HepG2 (cell line): Measurements from ENCODE around the gene CERT1. TPM values are rescaled to one million over a fixed set of nuclear protein-coding genes. Genes with fewer than 3 reads are reported as not detected.

ENCODE experiments used
- ATAC-seq: fragments of 200-7000 bp; cut with Tn5 transposase; 3 replicates; pipeline ENCODE4 v1.9.1; 2020; ENCODE audit warnings: mild to moderate bottlenecking, moderate library complexity
- BruUV-seq: library from RNA; stranded (reverse); fragments of 400-500 nt; replicated peaks from 2 replicates; lab custom pipeline; 2021; lab: Mats Ljungman, UMichigan
- CTCF ChIA-PET: fragments of 300-600 bp; formaldehyde crosslinking; extraction: SDS; loops from one replicate; lab custom pipeline; 2021; ENCODE audit warnings: low total read pairs, inconsistent platforms, low intra/inter-chr PET ratio; lab: Yijun Ruan, JAX
- POLR2A ChIA-PET: fragments of 350-600 bp; sonication (Branson Sonifier 250); formaldehyde crosslinking; loops from one replicate; lab custom pipeline; 2020; ENCODE audit warnings: antibody characterized with exemption, inconsistent platforms; lab: Yijun Ruan, JAX
- DNase-seq: peaks from one replicate; pipeline ENCODE4 v3.0.0-alpha.2; 2015; ENCODE audit warnings: low spot score
- FAIRE-seq: peaks from 3 replicates; lab custom pipeline; 2011; peaks lifted over from hg19 to GRCh38; lab: Jason Lieb, UNC
- H2AFZ ChIP-seq: one replicate; pipeline ENCODE4 v1.6.1; 2011; ENCODE audit warnings: low read length, inconsistent platforms
- H3K27ac ChIP-seq: fragments of 300-600 bp; 3 replicates; pipeline ENCODE4 v1.8.0; 2011; ENCODE audit warnings: mixed run types, mild to moderate bottlenecking, mixed read lengths, low read length, inconsistent platforms; ENCODE audit not compliant: insufficient read depth; ENCODE audit errors: extremely low read length
- H3K27me3 ChIP-seq, 2 experiments: fragments of 200-600 bp in 1 of 2; 2 replicates in 1 of 2; 3 replicates in 1 of 2; pipeline versions ENCODE4 v1.6.0 to v1.8.0; 2011; ENCODE audit warnings: low read length in 2 of 2, mild to moderate bottlenecking in 2 of 2, moderate library complexity in 2 of 2, inconsistent platforms in 1 of 2; ENCODE audit not compliant: insufficient read depth in 2 of 2, control insufficient read depth in 1 of 2
- H3K36me3 ChIP-seq, 2 experiments: fragments of 200-600 bp in 1 of 2; replicated peaks in 1 of 2; 2 replicates in 1 of 2; 3 replicates in 1 of 2; pipeline versions ENCODE4 v1.5.1 to v1.8.0; 2011; ENCODE audit warnings: low read length in 2 of 2, inconsistent platforms in 1 of 2; ENCODE audit not compliant: insufficient read depth in 2 of 2, control insufficient read depth in 1 of 2
- H3K4me1 ChIP-seq: 2 replicates; pipeline ENCODE4 v1.5.1; 2012; ENCODE audit warnings: low read length, inconsistent platforms; ENCODE audit not compliant: insufficient read depth
- H3K4me2 ChIP-seq: 2 replicates; pipeline ENCODE4 v1.6.0; 2011; ENCODE audit warnings: low read depth, low read length, inconsistent platforms
- H3K4me3 ChIP-seq, 3 experiments: fragments of 200-600 bp in 1 of 3; sonication (generic), shearing (Covaris generic) in 1 of 3; replicated peaks in 1 of 3; 2 replicates each; pipeline ENCODE4 v1.5.1; 2011 to 2016; ENCODE audit warnings: low read length in 3 of 3, inconsistent platforms in 2 of 3, low read depth in 2 of 3, mild to moderate bottlenecking in 2 of 3, control low read depth in 1 of 3, mixed read lengths in 1 of 3; ENCODE audit not compliant: insufficient read depth in 1 of 3
- H3K79me2 ChIP-seq: one replicate; pipeline ENCODE4 v1.6.1; 2011; ENCODE audit warnings: low read length, inconsistent platforms; ENCODE audit not compliant: insufficient read depth
- H3K9ac ChIP-seq: 2 replicates; pipeline ENCODE4 v1.6.0; 2011; ENCODE audit warnings: mild to moderate bottlenecking, low read depth, low read length, inconsistent platforms; ENCODE audit not compliant: insufficient read depth
- H3K9me3 ChIP-seq: 2 replicates; pipeline ENCODE4 v1.5.1; 2012; ENCODE audit warnings: mild to moderate bottlenecking, low read length
- H4K20me1 ChIP-seq: 2 replicates; pipeline ENCODE4 v1.6.0; 2011; ENCODE audit warnings: inconsistent platforms, mild to moderate bottlenecking, low read length, moderate library complexity; ENCODE audit not compliant: insufficient read depth
- ADNP ChIP-seq: sonication (generic); formaldehyde crosslinking; IDR thresholded peaks from 2 replicates; pipeline ENCODE4 v1.4.0; 2020; ENCODE audit warnings: missing genetic modification reagents
- GTF3A ChIP-seq: sonication (generic); formaldehyde crosslinking; conservative IDR thresholded peaks from 2 replicates; pipeline ENCODE4 v1.4.0; 2020; ENCODE audit warnings: mild to moderate bottlenecking, missing genetic modification reagents
- IRX3 ChIP-seq: sonication (generic); formaldehyde crosslinking; IDR thresholded peaks from 2 replicates; pipeline ENCODE4 v1.8.1; 2023; ENCODE audit warnings: mild to moderate bottlenecking, low read depth, missing genetic modification reagents, borderline replicate concordance
- MED13 ChIP-seq: sonication (generic); formaldehyde crosslinking; IDR thresholded peaks from 2 replicates; pipeline ENCODE4 v1.5.0; 2020; ENCODE audit warnings: missing genetic modification reagents
- ZNF30 ChIP-seq: sonication (generic); formaldehyde crosslinking; IDR thresholded peaks from 2 replicates; pipeline ENCODE4 v1.5.0; 2020; ENCODE audit warnings: mild to moderate bottlenecking, missing genetic modification reagents
- ZNF317 ChIP-seq: sonication (generic); formaldehyde crosslinking; IDR thresholded peaks from 2 replicates; pipeline ENCODE4 v1.5.0; 2020; ENCODE audit warnings: mild to moderate bottlenecking, missing genetic modification reagents
- ZNF460 ChIP-seq: sonication (generic); formaldehyde crosslinking; IDR thresholded peaks from 2 replicates; pipeline ENCODE4 v1.5.1; 2020; ENCODE audit warnings: missing genetic modification reagents, mild to moderate bottlenecking, borderline replicate concordance
- ZNF782 ChIP-seq: sonication (generic); formaldehyde crosslinking; IDR thresholded peaks from 2 replicates; pipeline ENCODE4 v1.4.0; 2020; ENCODE audit warnings: missing genetic modification reagents, mild to moderate bottlenecking, borderline replicate concordance
- ZNF878 ChIP-seq: sonication (generic); formaldehyde crosslinking; IDR thresholded peaks from 2 replicates; pipeline ENCODE4 v1.8.1; 2023; ENCODE audit warnings: mild to moderate bottlenecking, missing genetic modification reagents, moderate library complexity
- ZSCAN25 ChIP-seq: sonication (generic); formaldehyde crosslinking; IDR thresholded peaks from 2 replicates; pipeline ENCODE4 v1.8.0; 2022; ENCODE audit warnings: mild to moderate bottlenecking, missing genetic modification reagents
- WGBS: methylation state at CpG from one replicate; pipeline ENCODE4 v1.1.6; 2017; ENCODE audit warnings: low lambda C conversion rate; 5-methylcytosine and 5-hydroxymethylcytosine counted together
- in situ Hi-C: cut with HindIII; loops from 2 replicates; pipeline ENCODE4 v1.10.0; 2017; ENCODE audit warnings: low pct_unique_long_range_greater_than_20kb; ENCODE audit not compliant: extremely low pct_ligation_motif_present
- intact Hi-C: fragments of 100-400 bp; cut with micrococcal nuclease; formaldehyde crosslinking; loops from one replicate; pipeline ENCODE4 v1.10.0; 2022; ENCODE audit not compliant: unreplicated experiment
- polyA plus RNA-seq, 8 experiments: library from polyadenylated mRNA; depleted of rRNA in 3 of 8; stranded (reverse) in 7 of 8; unstranded in 1 of 8; fragments of >200 nt; fragmentation: Illumina TruSeq in 4 of 8; extraction: Trizol in 4 of 8; gene quantifications; 2 replicates each; pipeline versions ENCODE4 v1.2.1 to v1.2.3, GENCODE V29; 2011 to 2016; ENCODE audit warnings: low read depth in 4 of 8, missing spikeins in 1 of 8, mixed read lengths in 1 of 8; ENCODE audit not compliant: insufficient read depth in 1 of 8
- total RNA-seq, 5 experiments: library from RNA; depleted of rRNA; stranded (reverse); fragments of >200 nt; fragmentation: Illumina TruSeq; extraction: Trizol; gene quantifications; 2 replicates each; pipeline ENCODE4 v1.2.3, GENCODE V29; 2016; ENCODE audit warnings: low read depth in 1 of 5
- TF ChIP-seq, protein P1 (sequence below): fragments of 450-650 bp; IDR thresholded peaks from 2 replicates; pipeline ENCODE4 v1.6.1; 2017; ENCODE audit warnings: mild to moderate bottlenecking

CERT1 gene
- total and polyA plus RNA-seq, 2 of the 13 experiments (the other 11 are each of a cell fraction or from before 2014, with no cell fraction given), result 8.2 to 12.7 TPM

DNA sequence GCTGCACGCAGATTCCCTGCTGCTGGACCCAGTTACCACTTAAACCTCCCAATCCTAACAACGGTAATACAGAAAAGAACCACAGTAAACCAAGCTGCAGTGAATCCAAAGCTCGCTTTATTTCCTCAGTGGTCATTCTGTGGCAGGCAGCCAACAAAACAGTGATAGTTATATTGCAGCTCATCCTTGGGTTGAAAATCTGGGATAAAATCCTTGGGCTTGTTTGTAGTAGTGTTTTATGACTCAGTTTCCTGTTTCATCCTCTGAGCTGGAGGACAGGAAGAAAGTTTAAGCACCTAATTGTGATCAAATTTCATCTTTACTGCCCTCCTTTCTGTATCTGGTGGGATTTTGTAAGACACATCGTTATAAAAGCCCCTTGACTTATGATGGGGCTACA lies 143.0 kb downstream of the CERT1 start:
- TF ChIP-seq ZNF782 (CRISPR knock-in tag), result no peak
- TF ChIP-seq, protein P1, sequence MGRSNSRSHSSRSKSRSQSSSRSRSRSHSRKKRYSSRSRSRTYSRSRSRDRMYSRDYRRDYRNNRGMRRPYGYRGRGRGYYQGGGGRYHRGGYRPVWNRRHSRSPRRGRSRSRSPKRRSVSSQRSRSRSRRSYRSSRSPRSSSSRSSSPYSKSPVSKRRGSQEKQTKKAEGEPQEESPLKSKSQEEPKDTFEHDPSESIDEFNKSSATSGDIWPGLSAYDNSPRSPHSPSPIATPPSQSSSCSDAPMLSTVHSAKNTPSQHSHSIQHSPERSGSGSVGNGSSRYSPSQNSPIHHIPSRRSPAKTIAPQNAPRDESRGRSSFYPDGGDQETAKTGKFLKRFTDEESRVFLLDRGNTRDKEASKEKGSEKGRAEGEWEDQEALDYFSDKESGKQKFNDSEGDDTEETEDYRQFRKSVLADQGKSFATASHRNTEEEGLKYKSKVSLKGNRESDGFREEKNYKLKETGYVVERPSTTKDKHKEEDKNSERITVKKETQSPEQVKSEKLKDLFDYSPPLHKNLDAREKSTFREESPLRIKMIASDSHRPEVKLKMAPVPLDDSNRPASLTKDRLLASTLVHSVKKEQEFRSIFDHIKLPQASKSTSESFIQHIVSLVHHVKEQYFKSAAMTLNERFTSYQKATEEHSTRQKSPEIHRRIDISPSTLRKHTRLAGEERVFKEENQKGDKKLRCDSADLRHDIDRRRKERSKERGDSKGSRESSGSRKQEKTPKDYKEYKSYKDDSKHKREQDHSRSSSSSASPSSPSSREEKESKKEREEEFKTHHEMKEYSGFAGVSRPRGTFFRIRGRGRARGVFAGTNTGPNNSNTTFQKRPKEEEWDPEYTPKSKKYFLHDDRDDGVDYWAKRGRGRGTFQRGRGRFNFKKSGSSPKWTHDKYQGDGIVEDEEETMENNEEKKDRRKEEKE, result no peak
- TF ChIP-seq MED13 (CRISPR knock-in tag), result no peak
- no peak for TF ChIP-seq ZSCAN25 (CRISPR knock-in tag)
- no peak for TF ChIP-seq GTF3A (CRISPR knock-in tag)
- TF ChIP-seq ZNF460 (CRISPR knock-in tag), result no peak
- TF ChIP-seq ZNF317 (CRISPR knock-in tag), result no peak
- no peak for TF ChIP-seq IRX3 (CRISPR knock-in tag)
- TF ChIP-seq ZNF30, result no peak
- TF ChIP-seq ZNF878 (CRISPR knock-in tag), result no peak
- TF ChIP-seq ADNP (CRISPR knock-in tag), result no peak
- ATAC-seq, result no peak
- DNase-seq, result no peak
- no TSS peak for BruUV-seq
- in situ Hi-C loops (no loop called here), intact Hi-C loops (no loop called here)
- Histone ChIP-seq H3K9me3 (no peaks in the 10 kb centered on the region), H3K27ac (no peak overlapping the region), H2AFZ (no peak overlapping the region), H3K36me3 (no peaks in the 10 kb centered on the region), H3K4me3 (no peak overlapping the region), H3K9ac (no peak overlapping the region), H4K20me1 (no peaks in the 10 kb centered on the region), H3K79me2 (no peaks in the 10 kb centered on the region), H3K4me2 (no peak overlapping the region), H3K27me3 (no peaks in the 10 kb centered on the region), H3K4me1 (peaks cover under 1% of the 10 kb centered on the region; the same call in 1 of the 2 replicates)
- ChIA-PET POLR2A (interaction anchor here (0.7 to 1.6 kb wide), 2 partner anchors 31 to 107 kb away, joined by 3 to 4 read pairs; partner anchors contain the start of gene HMGCR), CTCF (no interaction called here)
- WGBS, result 96% methylated on average over 4 of the region's 4 CpGs
- no peak for FAIRE-seq
